Endothelial cell of hepatic sinusoid (primary cell): ENCODE measurements around the gene COX8A.
"Not testable (repeated sequence)": the region's sequence is repeated elsewhere in the genome, so short reads cannot be mapped to it uniquely, and the experiment has no call there.

Experiments
- in situ Hi-C: cut with HindIII; loops from 2 replicates; pipeline ENCODE4 v1.10.0; 2017; ENCODE audit warnings: low sequenced_read_pairs

The COX8A gene

GRCh38 chr11:63963895-63964294 lies 10.5 kb upstream of the COX8A start:
- in situ Hi-C loops = not testable (repeated sequence)

- in situ Hi-C loops = no loop called here
Measured at GRCh38 chr11:63966444-63966843, 8.0 kb upstream of the COX8A start.

- in situ Hi-C loops = no loop called here
Measured at GRCh38 chr11:63969461-63969860, 5.0 kb upstream of the COX8A start.

- in situ Hi-C loops = no loop called here
Measured at GRCh38 chr11:63970902-63971301, 3.5 kb upstream of the COX8A start.

- in situ Hi-C loops = not testable (repeated sequence)
Measured at GRCh38 chr11:63973912-63974258, 535 bp upstream of the COX8A start.

- in situ Hi-C loops = no loop called here
Measured at GRCh38 chr11:63978551-63979239, 4.3 kb downstream of the COX8A start.

- in situ Hi-C loops = no loop called here
Measured at GRCh38 chr11:63979426-63979825, 5.0 kb downstream of the COX8A start.

- in situ Hi-C loops = no loop called here
Measured at GRCh38 chr11:63985812-63986155, 11.4 kb downstream of the COX8A start.

GRCh38 chr11:63986156-63986931 lies 11.9 kb downstream of the COX8A start, which contains the start of gene OTUB1:
Gene OTUB1 (plus strand): TSS chr11:63986438. CDS start chr11:63986457, 19 bp downstream.
- in situ Hi-C loops = no loop called here

- in situ Hi-C loops = no loop called here
Measured at GRCh38 chr11:63986932-63987513, 12.6 kb downstream of the COX8A start.

- in situ Hi-C loops = no loop called here
Measured at GRCh38 chr11:63991558-63991957, 17.1 kb downstream of the COX8A start.

GRCh38 chr11:63993100-63993499 lies 18.7 kb downstream of the COX8A start:
- in situ Hi-C loops = no loop called here

- in situ Hi-C loops = no loop called here
Measured at GRCh38 chr11:63993993-63994392, 19.6 kb downstream of the COX8A start.

GRCh38 chr11:63996512-63996911 lies 22.1 kb downstream of the COX8A start:
- in situ Hi-C loops = no loop called here

- in situ Hi-C loops = no loop called here
Measured at GRCh38 chr11:63997104-63997700, 22.8 kb downstream of the COX8A start.

GRCh38 chr11:63997801-63998337 lies 23.4 kb downstream of the COX8A start:
- in situ Hi-C loops = no loop called here

GRCh38 chr11:63998558-63999348 lies 24.3 kb downstream of the COX8A start:
- in situ Hi-C loops = no loop called here

GRCh38 chr11:63999349-64000025 lies 25.1 kb downstream of the COX8A start:
- in situ Hi-C loops = loop anchor here (5.0 kb wide), 1 partner anchor 93 kb away; no protein-coding TSS in a partner anchor

- in situ Hi-C loops = loop anchor here (5.0 kb wide), 1 partner anchor 92 kb away; no protein-coding TSS in a partner anchor
Measured at GRCh38 chr11:64000026-64000739, 25.8 kb downstream of the COX8A start.
